Right lobe of liver (tissue), 6 donors: ENCODE results near the gene ANKRD11. TPM values are rescaled to one million over a fixed set of nuclear protein-coding genes. Genes with fewer than 3 reads are reported as not detected.

Experiments
- ATAC-seq, 4 donors: fragments of 200-7000 bp; cut with Tn5 transposase; one replicate each; pipeline ENCODE4 v1.9.1; 2020; ENCODE audit warnings: mild to moderate bottlenecking in 4 of 4, moderate library complexity in 4 of 4
- DNase-seq, 3 donors: peaks; one replicate each; pipeline ENCODE4 v3.0.0-alpha.2; 2020
- H3K27ac ChIP-seq, 3 donors: fragments of 200-600 bp; one replicate each; pipeline ENCODE4 v1.8.0; 2022
- H3K27me3 ChIP-seq, 2 donors: fragments of 200-600 bp; one replicate each; pipeline ENCODE4 v1.8.0; 2022
- H3K36me3 ChIP-seq, 4 donors: fragments of 200-600 bp; sonication (generic) in 1 of 4; one replicate each; pipeline versions ENCODE4 v1.5.1 to v1.8.0; 2017 to 2022; ENCODE audit warnings: control low read depth in 1 of 4
- H3K4me1 ChIP-seq, 4 donors: fragments of 200-600 bp; sonication (generic) in 1 of 4; one replicate each; pipeline versions ENCODE4 v1.5.1 to v1.8.0; 2017 to 2022; ENCODE audit warnings: control low read depth in 1 of 4
- H3K4me3 ChIP-seq, 3 donors: fragments of 200-600 bp; one replicate each; pipeline ENCODE4 v1.8.0; 2022
- H3K9me3 ChIP-seq, 4 donors: fragments of 200-600 bp; sonication (generic) in 1 of 4; one replicate each; pipeline versions ENCODE4 v1.5.1 to v1.8.0; 2017 to 2022; ENCODE audit warnings: control low read depth in 1 of 4
- CTCF ChIP-seq, 4 donors: fragments of 200-600 bp in 3 of 4; fragments of 450-650 bp in 1 of 4; IDR thresholded peaks; one replicate each; pipeline versions ENCODE4 v1.5.1 to v1.8.0; 2016 to 2022; ENCODE audit warnings: antibody characterized with exemption in 4 of 4, mild to moderate bottlenecking in 2 of 4
- POLR2A ChIP-seq: fragments of 450-650 bp; IDR thresholded peaks from one replicate; pipeline ENCODE4 v1.6.1; 2017; ENCODE audit warnings: antibody characterized with exemption, mild to moderate bottlenecking
- WGBS: methylation state at CpG from one replicate; pipeline ENCODE4 v1.1.6; 2018; ENCODE audit warnings: low coverage, low lambda C conversion rate; ENCODE audit not compliant: insufficient coverage; ENCODE audit errors: missing lambda C conversion rate; 5-methylcytosine and 5-hydroxymethylcytosine counted together
- intact Hi-C, 2 donors: fragments of 100-400 bp; cut with DNase I; formaldehyde crosslinking; loops; one replicate each; pipeline versions ENCODE4 v1.11.2 to v1.14.1; 2022
- total RNA-seq, 6 experiments: library from RNA; depleted of rRNA in 2 of 6; stranded (reverse); fragments of >200 nt in 2 of 6; fragmentation: NEBNext Ultra II Directional in 3 of 6; extraction: Animal tissue kit (Norgen Biotek cat#: 25700) in 3 of 6; gene quantifications; one replicate each; pipeline versions ENCODE4 v1.1.0 to v1.2.4, GENCODE V29; 2016 to 2023
- donor health status: DM: no; HTN: yes; CAD: no.
- donor health status: DM: no; HTN: no; CAD: no.
- donor health status: DM: no; HTN: no; CAD: no.
- donor health status: DM: no; HTN: yes; CAD: no.
- donor health status: DM: no; HTN: yes; CAD: no.

The ANKRD11 gene
- total RNA-seq, 6 experiments from 2014 or later, result 26.2 to 65.8 (median 41.6) TPM

- no peaks in the 10 kb centered on the region for H3K27me3 ChIP-seq
- no peak overlapping the region for H3K27ac ChIP-seq
- H3K4me3 ChIP-seq, result no peak overlapping the region
- peaks cover 0 to 4% (median under 1%) of the 10 kb centered on the region in 4 donors for H3K4me1 ChIP-seq
- 75% methylated on average over 8 of the region's 16 CpGs for WGBS
- peaks cover 0 to 51% (median 20%) of the 10 kb centered on the region in 4 donors for H3K36me3 ChIP-seq
- no peaks in the 10 kb centered on the region for H3K9me3 ChIP-seq
- TF ChIP-seq POLR2A (no peak), CTCF (IDR thresholded peaks at IDR 0.05) (no peak)
- ATAC-seq, result no peak
- no peak for DNase-seq
- intact Hi-C loops, result no loop called here
These were observed 38.7 kb upstream of the ANKRD11 start for GRCh38 chr16:89529097-89529496.

- no peaks in the 10 kb centered on the region for H3K4me1 ChIP-seq
- no peak overlapping the region for H3K4me3 ChIP-seq
- no peak for DNase-seq
- no peaks in the 10 kb centered on the region for H3K9me3 ChIP-seq
- 50% methylated on average over 7 of the region's 20 CpGs for WGBS
- intact Hi-C loops, result no loop called here
- H3K27me3 ChIP-seq, result no peaks in the 10 kb centered on the region
- peaks cover 0 to 57% (median 20%) of the 10 kb centered on the region in 4 donors for H3K36me3 ChIP-seq
- TF ChIP-seq CTCF (IDR thresholded peaks at IDR 0.05) (no peak), POLR2A (no peak)
- no peak overlapping the region for H3K27ac ChIP-seq
- no peak for ATAC-seq
These were observed 35.0 kb upstream of the ANKRD11 start for GRCh38 chr16:89525146-89525913.

GRCh38 chr16:89523680-89524344, 33.5 kb upstream of the ANKRD11 start:
- TF ChIP-seq POLR2A (no peak), CTCF (IDR thresholded peaks at IDR 0.05) (no peak)
- H3K27ac ChIP-seq, result no peak overlapping the region
- no peak overlapping the region for H3K4me3 ChIP-seq
- H3K4me1 ChIP-seq, result no peaks in the 10 kb centered on the region
- H3K27me3 ChIP-seq, result no peaks in the 10 kb centered on the region
- DNase-seq (no peak), ATAC-seq (peak; percentile 65 to 83 (median 74))
- peaks cover 0 to 57% (median 15%) of the 10 kb centered on the region in 4 donors for H3K36me3 ChIP-seq
- H3K9me3 ChIP-seq, result no peaks in the 10 kb centered on the region
- intact Hi-C loops, result no loop called here
- 91% methylated on average over 13 of the region's 32 CpGs for WGBS

GRCh38 chr16:89522287-89522686, 31.9 kb upstream of the ANKRD11 start:
- Histone ChIP-seq H3K36me3 (peaks cover 0 to 63% (median 16%) of the 10 kb centered on the region in 4 donors), H3K4me1 (no peaks in the 10 kb centered on the region), H3K9me3 (no peaks in the 10 kb centered on the region), H3K27ac (no peak overlapping the region), H3K27me3 (no peaks in the 10 kb centered on the region), H3K4me3 (no peak overlapping the region)
- DNase-seq, result no peak
- TF ChIP-seq CTCF (IDR thresholded peaks at IDR 0.05) (no peak), POLR2A (no peak)
- intact Hi-C loops, result no loop called here
- 94% methylated on average over 17 of the region's 31 CpGs for WGBS
- ATAC-seq, result no peak
